Prostate gland (tissue), 2 donors: ENCODE results near the gene POFUT2. TPM values are rescaled to one million over a fixed set of nuclear protein-coding genes. Genes with fewer than 3 reads are reported as not detected.

ENCODE experiments used
- DNase-seq: peaks from one replicate; pipeline ENCODE4 v3.0.0-alpha.2; 2019; ENCODE audit warnings: low spot score
- H3K27ac ChIP-seq, 2 donors: fragments of 200-600 bp; sonication (generic); 2 replicates each; pipeline ENCODE4 v1.5.1; 2017 to 2019
- H3K27me3 ChIP-seq: fragments of 200-600 bp; sonication (generic); replicated peaks from 2 replicates; pipeline ENCODE4 v1.5.1; 2019; ENCODE audit not compliant: insufficient read depth
- H3K36me3 ChIP-seq, 2 donors: fragments of 200-600 bp; sonication (generic); 1 replicate in 1 of 2; 2 replicates in 1 of 2; pipeline versions ENCODE4 v1.5.1 to v1.8.1; 2017 to 2019
- H3K4me1 ChIP-seq: fragments of 200-600 bp; sonication (generic); replicated peaks from 2 replicates; pipeline ENCODE4 v1.5.1; 2019
- H3K4me3 ChIP-seq, 2 donors: fragments of 200-600 bp; sonication (generic); 2 replicates each; pipeline ENCODE4 v1.5.1; 2017 to 2019
- H3K9me3 ChIP-seq: fragments of 200-600 bp; sonication (generic); 2 replicates; pipeline ENCODE4 v1.5.1; 2017
- POLR2A ChIP-seq: fragments of 450-650 bp; IDR thresholded peaks from one replicate; pipeline ENCODE4 v1.6.1; 2016; ENCODE audit warnings: antibody characterized with exemption, mild to moderate bottlenecking
- POLR2AphosphoS5 ChIP-seq: sonication (generic); formaldehyde crosslinking; IDR thresholded peaks from one replicate; pipeline ENCODE4 v1.6.1; 2017; ENCODE audit warnings: antibody characterized with exemption
- WGBS: methylation state at CpG from one replicate; pipeline ENCODE4 v1.1.5; 2018; 5-methylcytosine and 5-hydroxymethylcytosine counted together
- intact Hi-C: fragments of 100-400 bp; cut with DNase I; formaldehyde crosslinking; loops from one replicate; pipeline ENCODE4 v1.14.2; 2022
- total RNA-seq, 2 donors: library from RNA; depleted of rRNA; stranded (reverse); fragments of >200 nt; gene quantifications; one replicate each; pipeline ENCODE4 v1.1.0, GENCODE V29; 2016
- TF ChIP-seq, protein P1 (sequence below), 4 experiments: fragments of 200-600 bp in 2 of 4; fragments of 450-650 bp in 2 of 4; sonication (generic) in 2 of 4; IDR thresholded peaks; 1 replicate in 3 of 4; 2 replicates in 1 of 4; pipeline ENCODE4 v1.5.1; 2016 to 2019; ENCODE audit warnings: antibody characterized with exemption in 4 of 4, mild to moderate bottlenecking in 2 of 4, moderate library complexity in 2 of 4

The POFUT2 gene
- total RNA-seq, 2 donors from 2014 or later = 20.2 to 52.4 TPM

DNA sequence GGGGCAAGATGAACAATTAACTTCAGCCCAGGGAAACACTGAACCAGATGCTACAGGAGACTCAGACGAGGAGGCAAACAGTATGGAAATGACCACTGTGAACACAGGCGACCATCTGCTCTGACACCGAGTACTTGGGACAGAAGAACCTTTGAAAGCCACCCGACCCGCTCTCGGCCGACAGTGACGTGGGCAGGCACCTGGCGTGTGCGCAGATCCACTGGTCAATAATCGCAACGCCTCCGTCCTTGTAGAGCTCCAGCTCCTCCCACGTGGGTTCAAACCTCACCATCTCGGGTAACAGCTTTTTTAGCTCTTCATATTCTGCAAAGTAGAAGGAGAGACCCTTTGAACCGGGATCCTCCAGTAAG, 20.3 kb downstream of the POFUT2 start:
- Histone ChIP-seq H3K4me1 (no peaks in the 10 kb centered on the region), H3K9me3 (no peaks in the 10 kb centered on the region), H3K36me3 (peaks cover 7 to 10% of the 10 kb centered on the region in 2 donors), H3K27me3 (no peaks in the 10 kb centered on the region), H3K27ac (no peak overlapping the region), H3K4me3 (no peak overlapping the region)
- no peak for TF ChIP-seq POLR2A
- TF ChIP-seq POLR2AphosphoS5 = no peak
- intact Hi-C loops = no loop called here
- no peak for DNase-seq
- WGBS = 93% methylated on average over 16 of the region's 16 CpGs

- Histone ChIP-seq H3K4me1 (no peaks in the 10 kb centered on the region), H3K9me3 (no peaks in the 10 kb centered on the region), H3K27ac (no peak overlapping the region), H3K27me3 (no peaks in the 10 kb centered on the region), H3K4me3 (no peak overlapping the region), H3K36me3 (peaks cover 7 to 10% of the 10 kb centered on the region in 2 donors)
- intact Hi-C loops = no loop called here
- no peak for DNase-seq
- TF ChIP-seq POLR2AphosphoS5 (no peak), POLR2A (no peak)
- WGBS = 86% methylated on average over 41 of the region's 41 CpGs
These were observed 20.9 kb downstream of the POFUT2 start for GRCh38 chr21:45266518-45267389.

DNA sequence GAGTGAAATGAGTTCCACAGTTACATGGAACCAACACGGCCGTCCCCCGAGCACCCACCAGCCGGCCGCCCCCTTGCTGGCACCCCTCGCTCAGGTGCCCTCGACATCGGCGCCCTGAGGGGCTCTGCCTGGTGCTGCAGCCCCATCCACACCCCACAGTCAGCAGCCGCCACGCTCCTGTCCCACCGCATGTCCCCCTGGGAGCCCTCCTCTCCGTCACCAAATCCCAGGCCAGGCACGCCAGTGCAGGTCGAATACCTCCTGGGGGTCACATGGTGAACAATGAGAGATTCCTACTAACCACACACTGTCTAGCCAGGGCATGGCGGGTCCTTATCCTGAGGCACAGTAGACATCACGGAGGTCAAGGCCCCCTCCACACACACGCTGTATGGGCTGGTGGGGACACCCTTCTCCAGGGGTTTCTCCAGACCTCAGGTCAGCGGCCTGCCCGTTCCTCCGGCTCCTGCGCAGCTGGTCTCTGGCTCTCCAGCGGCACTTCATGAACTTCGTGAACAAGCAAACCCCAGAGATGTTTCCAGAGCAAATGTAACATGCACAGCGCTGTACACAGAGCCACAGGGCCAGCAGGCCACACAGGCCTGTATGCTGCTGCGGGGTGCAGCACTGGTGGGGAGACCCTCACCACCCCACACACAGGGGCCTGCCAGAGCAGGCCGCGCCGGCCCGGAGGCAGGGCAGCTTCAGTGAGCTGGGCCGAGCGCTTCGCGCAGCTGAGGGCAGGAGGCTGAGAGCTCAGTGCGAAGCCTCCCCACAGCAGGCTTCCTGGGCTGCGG, 21.8 kb downstream of the POFUT2 start:
- 90% methylated on average over 33 of the region's 36 CpGs for whole genome bisulfite sequencing
- H3K36me3 ChIP-seq = peaks cover 7 to 10% of the 10 kb centered on the region in 2 donors
- no peak for DNase-seq

DNA sequence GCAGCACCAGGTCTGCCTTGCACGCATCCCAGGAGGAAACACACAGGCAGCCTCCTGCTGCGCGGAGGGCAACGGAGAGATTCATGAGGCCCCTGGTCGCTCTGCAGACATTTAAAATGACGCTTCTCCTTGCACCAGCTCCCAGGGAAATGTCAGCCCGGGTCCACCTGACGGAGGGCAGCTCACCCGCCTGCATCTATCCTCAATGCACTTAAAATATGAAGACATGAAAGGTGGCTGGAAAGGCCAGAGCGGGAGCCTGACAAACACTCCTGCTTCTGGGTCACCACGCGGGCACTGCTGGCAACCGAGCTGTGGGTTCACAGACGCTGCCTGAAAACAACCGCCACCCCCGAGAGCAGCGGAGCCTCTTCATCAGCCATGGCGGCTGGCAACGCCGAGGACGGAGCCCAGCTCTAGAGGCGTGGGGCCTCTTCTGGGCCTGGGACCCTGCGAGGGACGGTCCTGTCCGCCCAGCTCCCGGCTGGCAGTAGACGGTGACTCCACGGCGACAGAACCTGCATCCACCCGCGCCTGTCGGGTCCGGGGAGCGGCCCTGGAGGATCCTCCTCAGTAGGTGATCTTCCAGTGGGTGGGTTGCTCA, 22.7 kb downstream of the POFUT2 start:
- intact Hi-C loops = no loop called here
- TF ChIP-seq POLR2AphosphoS5 (no peak), POLR2A (no peak)
- TF ChIP-seq, protein P1, sequence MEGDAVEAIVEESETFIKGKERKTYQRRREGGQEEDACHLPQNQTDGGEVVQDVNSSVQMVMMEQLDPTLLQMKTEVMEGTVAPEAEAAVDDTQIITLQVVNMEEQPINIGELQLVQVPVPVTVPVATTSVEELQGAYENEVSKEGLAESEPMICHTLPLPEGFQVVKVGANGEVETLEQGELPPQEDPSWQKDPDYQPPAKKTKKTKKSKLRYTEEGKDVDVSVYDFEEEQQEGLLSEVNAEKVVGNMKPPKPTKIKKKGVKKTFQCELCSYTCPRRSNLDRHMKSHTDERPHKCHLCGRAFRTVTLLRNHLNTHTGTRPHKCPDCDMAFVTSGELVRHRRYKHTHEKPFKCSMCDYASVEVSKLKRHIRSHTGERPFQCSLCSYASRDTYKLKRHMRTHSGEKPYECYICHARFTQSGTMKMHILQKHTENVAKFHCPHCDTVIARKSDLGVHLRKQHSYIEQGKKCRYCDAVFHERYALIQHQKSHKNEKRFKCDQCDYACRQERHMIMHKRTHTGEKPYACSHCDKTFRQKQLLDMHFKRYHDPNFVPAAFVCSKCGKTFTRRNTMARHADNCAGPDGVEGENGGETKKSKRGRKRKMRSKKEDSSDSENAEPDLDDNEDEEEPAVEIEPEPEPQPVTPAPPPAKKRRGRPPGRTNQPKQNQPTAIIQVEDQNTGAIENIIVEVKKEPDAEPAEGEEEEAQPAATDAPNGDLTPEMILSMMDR (IDR thresholded peaks at IDR 0.05) = no peak
- Histone ChIP-seq H3K27me3 (no peaks in the 10 kb centered on the region), H3K27ac (no peak overlapping the region), H3K9me3 (no peaks in the 10 kb centered on the region), H3K4me3 (no peak overlapping the region), H3K36me3 (peaks cover 7 to 10% of the 10 kb centered on the region in 2 donors), H3K4me1 (no peaks in the 10 kb centered on the region)
- whole genome bisulfite sequencing = 90% methylated on average over 23 of the region's 34 CpGs
- no peak for DNase-seq

More for the DNA sequence above, 21.8 kb downstream of the POFUT2 start:
- Histone ChIP-seq H3K4me1 (no peaks in the 10 kb centered on the region), H3K27me3 (no peaks in the 10 kb centered on the region), H3K4me3 (no peak overlapping the region), H3K9me3 (no peaks in the 10 kb centered on the region), H3K27ac (no peak overlapping the region)
- intact Hi-C loops = no loop called here
- no peak for TF ChIP-seq POLR2AphosphoS5
- TF ChIP-seq, protein P1 (IDR thresholded peaks at IDR 0.05) = no peak
- TF ChIP-seq POLR2A = no peak

GRCh38 chr21:45264146-45264911, 23.4 kb downstream of the POFUT2 start:
- TF ChIP-seq POLR2A = no peak
- TF ChIP-seq POLR2AphosphoS5 = no peak
- TF ChIP-seq, protein P1 (IDR thresholded peaks at IDR 0.05) = no peak
- no peak for DNase-seq
- intact Hi-C loops = no loop called here
- Histone ChIP-seq H3K27me3 (no peaks in the 10 kb centered on the region), H3K27ac (no peak overlapping the region), H3K4me1 (no peaks in the 10 kb centered on the region), H3K4me3 (no peak overlapping the region), H3K9me3 (no peaks in the 10 kb centered on the region), H3K36me3 (peaks cover 7 to 10% of the 10 kb centered on the region in 2 donors)
- WGBS = 91% methylated on average over 23 of the region's 23 CpGs
